Stimulated activated CD8-positive, alpha-beta memory T cell treated with anti-CD3 and anti-CD28 coated beads, Interleukin-15, amount 100 ng/mL, for 24 hours (primary cell): Measurements from ENCODE around the gene GALNTL6.

Experiments
- DNase-seq: peaks from one replicate; pipeline ENCODE4 v3.0.0-alpha.2; 2020; ENCODE audit warnings: low read depth

GALNTL6 gene

DNA sequence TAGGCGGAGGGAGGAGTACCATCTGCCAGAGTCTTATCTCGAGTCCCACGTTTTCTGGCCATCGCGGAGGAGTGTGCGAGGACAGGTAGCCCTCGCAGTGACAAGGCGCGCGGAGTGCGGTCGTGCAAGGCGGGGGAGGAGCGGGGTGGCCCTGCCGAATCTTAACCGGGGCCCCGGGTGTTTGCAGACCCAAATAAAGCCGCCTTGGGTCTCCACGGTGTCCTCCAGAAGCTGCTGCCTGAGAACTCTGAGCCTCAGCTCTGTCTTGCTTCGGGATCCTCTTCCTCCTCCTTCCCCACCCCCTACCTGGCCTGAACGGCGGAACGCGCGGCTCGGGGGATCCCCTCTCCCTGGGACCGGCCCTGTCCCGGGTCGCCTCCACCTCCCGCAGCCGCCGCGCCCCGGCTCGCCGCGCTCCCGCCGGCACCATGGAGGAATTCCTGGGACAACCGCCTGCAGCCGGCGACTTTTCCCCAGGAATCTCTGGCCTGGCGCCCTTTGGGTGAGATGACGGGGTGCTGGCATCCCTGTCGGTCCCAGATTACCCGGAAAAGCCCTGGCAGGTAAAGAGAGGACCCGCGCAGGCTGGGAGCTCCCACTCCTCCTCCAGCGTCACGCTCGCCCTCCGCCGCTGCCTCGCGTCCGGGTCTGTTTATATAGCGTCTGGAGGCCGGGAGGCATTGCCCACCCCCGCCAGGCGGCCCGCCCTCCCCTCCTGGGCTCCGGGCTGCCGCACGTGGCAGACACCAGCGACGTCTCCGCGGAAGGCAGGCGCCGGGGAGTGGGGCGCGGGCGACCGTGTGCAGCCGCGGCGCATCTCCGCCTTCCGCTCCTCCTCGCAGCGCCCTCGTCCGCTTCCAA lies at the start of gene GALNTL6:
Gene GALNTL6 (plus strand): TSS at position 740 of the 861 bp plus-strand sequence.
- DNase-seq, result no peak

- DNase-seq, result no peak
Observed at GRCh38 chr4:171765514-171765913, 47.7 kb upstream of the GALNTL6 start.

DNA sequence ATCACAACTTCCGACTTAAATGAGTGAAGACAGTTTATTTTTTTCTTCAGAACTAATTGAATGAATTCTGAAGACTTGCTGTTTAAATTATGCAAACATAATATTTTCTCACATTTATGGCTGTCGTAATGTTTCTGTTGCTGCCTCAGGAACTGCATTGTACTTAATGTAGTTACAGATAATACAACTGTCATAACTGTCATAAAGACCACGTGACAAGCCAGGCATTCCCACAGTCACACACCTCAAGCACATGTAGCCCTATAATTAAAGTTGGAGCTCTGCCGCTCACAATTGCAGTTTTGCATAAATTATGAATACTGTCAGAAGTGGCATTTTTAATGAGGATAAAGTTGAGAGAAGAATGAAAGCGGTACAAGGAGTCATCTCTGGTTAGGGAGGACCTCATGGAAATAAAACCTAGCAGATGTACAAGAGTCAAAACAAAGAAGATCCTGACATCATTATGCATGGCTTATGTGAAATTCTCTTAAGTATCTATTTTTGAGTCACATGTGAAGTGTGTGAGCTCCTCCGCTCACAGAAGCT lies 38.5 kb upstream of the GALNTL6 start:
- DNase-seq, result no peak

DNA sequence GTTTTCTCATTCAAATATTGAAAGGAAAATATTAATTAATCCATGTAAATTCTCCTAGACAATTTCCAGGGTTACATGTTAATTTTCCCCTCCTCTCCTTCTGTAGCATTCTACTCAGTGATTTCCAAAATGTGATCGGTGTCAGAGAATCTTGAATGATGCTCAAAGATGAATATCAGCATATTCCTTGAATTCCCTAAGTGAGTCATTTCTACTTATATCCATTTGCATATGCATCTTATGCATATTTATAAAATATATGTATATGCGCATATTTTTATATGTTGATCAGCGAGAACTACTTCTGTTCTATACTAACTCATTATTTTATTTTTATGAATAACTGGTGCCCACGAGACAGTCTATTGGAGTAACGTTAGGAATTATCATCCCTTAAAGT lies 33.9 kb upstream of the GALNTL6 start:
- DNase-seq, result no peak

DNA sequence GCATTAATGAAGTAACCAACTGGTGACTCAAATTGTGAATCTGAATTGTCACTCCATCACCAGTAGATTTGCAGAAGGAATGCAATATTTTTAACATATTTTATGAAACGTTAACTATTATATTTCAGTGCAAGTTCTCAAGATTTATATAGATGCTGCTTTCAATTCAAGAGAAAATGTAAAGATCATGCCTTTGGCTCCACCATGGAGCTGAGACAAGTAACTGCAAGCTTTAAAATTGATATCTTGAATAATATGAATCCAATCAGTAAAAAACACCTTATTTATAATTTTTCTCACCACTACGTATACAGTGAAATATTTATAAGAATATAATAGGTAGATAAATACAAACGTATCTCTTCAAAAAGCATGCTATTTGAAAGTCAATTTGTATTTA lies 27.8 kb upstream of the GALNTL6 start:
- no peak for DNase-seq

- no peak for DNase-seq
Observed at GRCh38 chr4:171793723-171794122, 19.5 kb upstream of the GALNTL6 start.

GRCh38 chr4:171794528-171794927 lies 18.7 kb upstream of the GALNTL6 start:
- no peak for DNase-seq

DNA sequence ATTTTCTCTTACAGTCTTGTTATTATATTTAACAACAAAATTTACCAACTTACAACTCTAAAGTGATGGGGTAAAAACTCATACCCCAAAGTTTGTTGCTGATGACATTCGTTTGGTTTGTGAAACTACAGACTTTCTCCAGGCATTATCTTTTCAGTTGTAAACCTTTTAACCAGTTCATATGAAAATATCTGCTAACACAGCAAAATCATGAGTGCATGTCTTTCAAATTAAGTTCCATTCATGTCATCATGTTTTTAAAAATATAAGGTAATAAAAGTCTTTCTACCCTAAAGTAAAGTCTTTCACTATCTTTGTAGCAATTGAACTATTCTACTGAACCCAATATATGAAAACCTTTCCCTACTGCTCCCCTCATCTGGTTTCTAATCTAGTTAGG lies 3.4 kb upstream of the GALNTL6 start:
- DNase-seq, result no peak

GRCh38 chr4:171812333-171812664 lies 905 bp upstream of the GALNTL6 start:
- no peak for DNase-seq

- no peak for DNase-seq
Observed at GRCh38 chr4:171813526-171814250, 484 bp downstream of the GALNTL6 start.

GRCh38 chr4:171814545-171814944 lies 1.3 kb downstream of the GALNTL6 start:
- DNase-seq, result no peak

DNA sequence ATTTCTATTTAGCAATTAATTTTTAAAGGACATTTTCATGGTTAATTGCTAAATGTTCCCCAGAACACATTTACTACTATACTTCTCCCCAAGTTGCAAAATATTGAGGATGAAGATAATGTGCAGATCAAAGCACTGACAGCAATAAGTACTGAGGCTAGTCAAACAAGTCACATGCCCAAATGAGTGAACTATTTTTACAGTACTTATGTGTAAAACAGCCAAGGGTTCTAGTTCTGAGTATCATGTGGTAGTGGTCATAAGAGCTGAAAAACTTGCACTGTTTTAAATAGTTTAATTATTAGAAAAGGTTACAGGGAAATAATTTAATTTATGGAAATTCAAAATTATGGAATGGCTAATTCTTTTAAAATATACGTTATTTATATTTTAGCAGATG lies 3.8 kb downstream of the GALNTL6 start:
- no peak for DNase-seq

- DNase-seq, result no peak
Observed at GRCh38 chr4:171834640-171835039, 21.4 kb downstream of the GALNTL6 start.

DNA sequence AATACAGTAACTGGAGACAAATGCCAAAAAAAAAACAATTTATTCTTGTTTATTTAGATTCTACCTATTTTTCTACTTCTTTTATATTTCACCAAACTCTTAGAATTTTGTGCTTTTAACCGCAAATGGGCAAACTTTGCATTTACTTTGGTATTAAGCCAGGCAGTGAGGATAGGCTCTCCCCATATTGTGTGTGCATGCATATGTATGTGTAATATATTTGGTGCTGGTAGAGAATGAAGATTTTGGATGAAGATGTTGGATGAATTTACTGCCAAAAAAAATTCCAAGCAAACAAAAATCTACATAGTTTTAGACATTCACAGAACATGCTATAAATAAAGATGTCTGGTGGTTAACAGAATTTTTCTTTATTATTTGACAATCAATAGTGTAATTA lies 30.3 kb downstream of the GALNTL6 start:
- DNase-seq, result no peak

GRCh38 chr4:171846232-171846631 lies 33.0 kb downstream of the GALNTL6 start:
- DNase-seq, result no peak

DNA sequence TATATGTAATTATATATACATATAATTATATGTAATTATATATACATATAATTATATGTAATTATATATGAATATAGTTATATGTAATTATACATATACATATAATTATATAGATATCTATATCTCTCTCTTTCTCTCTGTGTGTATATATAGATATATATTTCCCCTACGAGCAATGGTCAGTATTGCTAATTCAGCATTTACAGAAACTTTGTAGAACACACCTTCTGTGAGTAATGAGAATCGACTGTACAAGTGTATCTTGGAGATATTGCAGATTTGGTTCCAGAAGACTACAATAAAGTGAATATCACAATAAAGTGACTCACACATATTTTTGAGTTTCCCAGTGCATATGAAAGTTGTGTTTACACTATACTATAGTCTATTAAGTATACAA lies 33.7 kb downstream of the GALNTL6 start:
- DNase-seq, result no peak

GRCh38 chr4:171847751-171848150 lies 34.5 kb downstream of the GALNTL6 start:
- DNase-seq, result no peak

DNA sequence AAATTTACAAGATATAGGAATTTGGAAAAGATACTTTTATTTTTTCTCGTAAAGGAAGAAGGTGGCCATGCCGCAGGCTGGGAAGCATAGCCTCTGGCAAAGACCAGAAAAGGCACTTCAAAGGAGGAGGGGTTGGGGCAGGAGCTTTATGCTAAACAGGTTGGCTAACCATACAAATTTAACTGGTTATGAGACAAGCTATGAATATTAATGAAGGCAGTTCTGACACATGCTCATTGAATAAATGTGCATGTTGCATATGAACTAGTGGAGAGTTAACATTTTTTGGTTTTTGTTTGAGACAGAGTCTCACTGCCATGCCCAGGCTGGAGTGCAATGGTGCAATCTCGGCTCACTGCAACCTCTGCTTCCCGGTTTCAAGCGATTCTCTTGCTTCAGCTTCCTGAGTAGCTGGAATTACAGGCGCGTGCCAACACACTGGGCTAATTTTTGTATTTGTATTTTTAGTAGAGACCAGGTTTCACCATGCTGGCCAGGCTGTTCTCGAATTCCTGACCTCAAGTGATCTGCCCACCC lies 36.5 kb downstream of the GALNTL6 start:
- DNase-seq, result no peak

- no peak for DNase-seq
Observed at GRCh38 chr4:171851295-171851694, 38.1 kb downstream of the GALNTL6 start.

DNA sequence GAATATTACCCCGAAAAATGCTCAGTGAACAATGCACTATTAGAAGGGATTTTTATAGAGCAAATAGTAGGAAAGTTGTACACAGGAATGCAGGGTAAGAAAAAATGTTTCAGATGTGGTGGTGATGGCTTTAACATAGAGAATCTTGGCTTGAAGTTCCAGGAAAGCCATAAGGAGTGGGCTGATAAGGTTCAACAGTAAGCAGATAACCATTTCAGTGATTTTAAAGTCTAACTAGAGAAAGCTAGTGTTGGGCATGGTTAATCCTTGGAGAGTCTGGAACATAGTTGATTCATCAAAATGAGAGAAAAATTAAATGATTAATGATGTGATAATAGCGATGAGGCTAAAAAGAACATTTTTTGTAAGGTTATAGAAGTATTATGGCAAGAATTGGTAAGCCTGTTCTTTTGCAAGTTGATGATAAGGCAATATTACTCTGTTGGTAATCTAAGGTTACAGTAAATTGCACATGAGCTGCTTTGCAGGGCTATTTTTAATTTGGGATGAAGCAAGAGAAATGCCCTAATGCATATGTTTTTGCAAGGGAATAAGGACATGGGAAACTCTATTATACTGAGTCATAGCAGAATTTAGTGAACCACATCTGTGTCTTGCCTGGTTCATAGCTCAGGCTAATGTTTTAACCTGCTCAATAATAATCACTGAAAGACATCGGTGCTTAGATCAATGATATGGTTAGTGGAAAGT lies 44.3 kb downstream of the GALNTL6 start:
- DNase-seq, result no peak

- DNase-seq, result no peak
Observed at GRCh38 chr4:171875291-171875690, 62.1 kb downstream of the GALNTL6 start.

GRCh38 chr4:171876636-171877035 lies 63.4 kb downstream of the GALNTL6 start:
- no peak for DNase-seq
